Right renal pelvis (tissue), 4 donors: ENCODE results near the gene SNX14. TPM values are rescaled to one million over a fixed set of nuclear protein-coding genes. Genes with fewer than 3 reads are reported as not detected.
"Not testable (repeated sequence)": the region's sequence is repeated elsewhere in the genome, so short reads cannot be mapped to it uniquely, and the experiment has no call there.

ENCODE experiments used
- DNase-seq, 4 donors: peaks; one replicate each; pipeline ENCODE4 v3.0.0-alpha.2; 2013; ENCODE audit warnings: low read depth in 4 of 4, low spot score in 3 of 4, missing footprints in 1 of 4
- polyA plus RNA-seq, 4 donors: library from polyadenylated mRNA; unstranded; fragments of 120-200 nt; gene quantifications; one replicate each; pipeline ENCODE4 v1.2.1, GENCODE V29; 2013; ENCODE audit not compliant: insufficient read length in 4 of 4

Gene SNX14
- polyA plus RNA-seq, 4 donors = 102 to 152 (median 115) TPM

GRCh38 chr6:85592033-85592432 lies 1.6 kb downstream of the SNX14 start:
- DNase-seq = no peak

GRCh38 chr6:85591207-85591606 lies 2.5 kb downstream of the SNX14 start:
- no peak for DNase-seq

DNA sequence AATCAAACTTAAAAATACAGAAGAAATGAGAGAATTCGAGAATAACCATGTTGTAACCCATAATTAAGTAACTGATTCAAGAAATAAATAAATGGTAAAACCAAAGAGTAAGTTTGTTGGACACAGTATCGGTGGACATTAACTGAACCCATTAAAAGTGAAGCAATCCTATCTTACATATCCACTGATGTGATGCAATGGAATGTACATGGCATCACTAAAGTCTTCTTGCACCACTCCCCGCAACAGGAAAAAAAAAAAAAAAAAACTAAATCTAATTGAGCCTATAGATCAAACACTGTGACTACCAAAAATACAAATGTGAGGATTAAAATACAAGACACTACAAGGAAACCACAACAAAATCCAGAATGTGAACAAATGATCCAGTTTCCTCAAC lies 7.9 kb downstream of the SNX14 start:
- DNase-seq = no peak

GRCh38 chr6:85582832-85583231 lies 10.8 kb downstream of the SNX14 start:
- DNase-seq = not testable (repeated sequence)

GRCh38 chr6:85581572-85581971 lies 12.1 kb downstream of the SNX14 start:
- DNase-seq = no peak

- no peak for DNase-seq
These were observed 12.8 kb downstream of the SNX14 start for GRCh38 chr6:85580878-85581267.

GRCh38 chr6:85580118-85580877 lies 13.4 kb downstream of the SNX14 start:
- no peak for DNase-seq

DNA sequence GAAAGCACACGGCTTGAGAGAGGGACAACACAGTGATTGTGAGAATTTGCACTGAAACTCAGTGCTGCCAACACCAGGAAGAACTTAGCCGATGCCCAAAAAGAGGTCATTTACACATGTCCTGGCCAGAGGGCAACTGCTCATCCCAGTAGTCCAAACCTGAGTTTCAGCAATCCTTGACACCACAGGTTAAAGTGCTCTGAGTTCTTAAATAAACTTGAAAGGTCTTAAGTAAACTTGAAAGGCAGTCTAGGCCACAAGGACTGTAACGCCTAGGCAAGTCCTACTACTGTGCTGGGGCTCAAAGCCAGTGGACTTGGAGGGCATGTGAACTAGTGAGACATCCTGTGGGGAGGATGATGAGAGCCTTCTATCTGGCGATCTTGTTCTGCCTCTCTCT lies 14.1 kb downstream of the SNX14 start:
- DNase-seq = no peak

- DNase-seq = no peak
These were observed 17.2 kb downstream of the SNX14 start for GRCh38 chr6:85576476-85576875.

DNA sequence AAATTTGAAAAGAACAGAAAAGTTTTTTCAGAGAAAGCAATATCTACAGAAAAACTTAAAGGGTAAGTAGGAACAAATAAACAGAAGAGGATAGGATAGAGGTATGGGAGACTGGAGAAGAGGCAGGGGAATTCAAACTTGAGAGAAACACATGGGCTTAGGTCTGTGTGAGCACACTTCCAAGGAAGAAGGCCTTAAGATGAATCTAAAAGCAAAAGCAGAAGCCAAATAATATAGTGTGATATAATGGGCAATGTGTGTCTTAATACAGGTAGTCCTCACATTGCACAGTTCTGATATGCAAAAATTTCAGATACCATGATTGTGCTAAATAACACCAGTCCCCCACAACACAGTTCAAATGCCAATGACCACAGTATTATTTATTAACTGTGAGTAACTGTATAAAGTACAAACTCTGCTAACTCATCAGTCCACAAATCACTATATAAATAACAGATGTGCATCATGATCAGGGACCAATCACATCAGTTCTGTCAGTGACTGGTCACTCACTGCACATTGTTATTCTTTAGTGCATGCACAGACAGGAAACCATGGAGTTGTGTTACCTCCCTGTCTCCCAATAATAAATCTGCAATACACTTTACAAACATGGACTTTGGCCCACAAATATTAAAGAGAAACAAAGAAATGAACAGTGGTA lies 18.6 kb downstream of the SNX14 start:
- no peak for DNase-seq

DNA sequence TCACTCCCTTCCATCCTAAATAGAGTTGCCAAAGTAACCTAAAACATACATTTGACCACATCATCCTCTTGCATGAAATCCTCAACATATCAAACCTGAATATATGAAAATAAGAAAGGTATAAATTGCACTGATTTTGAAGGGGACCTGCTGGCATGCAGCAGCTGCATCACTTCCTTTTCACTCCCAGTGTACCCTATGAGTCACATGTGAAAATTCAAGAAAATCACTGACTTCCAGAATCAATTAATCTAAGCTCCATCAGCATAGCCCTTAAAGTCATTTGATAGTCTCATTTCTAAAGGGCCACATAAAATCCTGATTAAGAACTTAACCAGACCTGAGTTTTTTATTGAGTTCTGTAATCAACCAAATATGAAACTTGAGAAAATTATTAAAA lies 24.3 kb downstream of the SNX14 start:
- DNase-seq = no peak

DNA sequence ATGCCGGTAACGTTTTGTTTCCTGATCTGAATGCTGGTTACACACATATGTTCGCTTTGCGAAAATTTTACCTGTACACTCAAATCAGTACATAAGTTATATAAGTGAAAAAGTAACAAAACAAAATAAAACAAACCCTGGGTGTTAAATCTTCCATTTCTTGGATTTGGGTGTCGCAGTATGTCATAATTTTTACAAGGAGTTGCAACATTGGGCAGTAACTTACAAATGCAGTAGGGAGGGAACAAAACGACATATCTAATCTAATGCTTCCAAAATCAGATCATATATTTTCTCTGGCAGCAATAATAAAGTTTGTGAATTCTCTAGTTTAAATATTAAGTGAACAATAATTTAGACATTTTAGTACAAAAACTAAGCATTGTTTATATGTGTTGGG lies 25.2 kb downstream of the SNX14 start:
- no peak for DNase-seq

DNA sequence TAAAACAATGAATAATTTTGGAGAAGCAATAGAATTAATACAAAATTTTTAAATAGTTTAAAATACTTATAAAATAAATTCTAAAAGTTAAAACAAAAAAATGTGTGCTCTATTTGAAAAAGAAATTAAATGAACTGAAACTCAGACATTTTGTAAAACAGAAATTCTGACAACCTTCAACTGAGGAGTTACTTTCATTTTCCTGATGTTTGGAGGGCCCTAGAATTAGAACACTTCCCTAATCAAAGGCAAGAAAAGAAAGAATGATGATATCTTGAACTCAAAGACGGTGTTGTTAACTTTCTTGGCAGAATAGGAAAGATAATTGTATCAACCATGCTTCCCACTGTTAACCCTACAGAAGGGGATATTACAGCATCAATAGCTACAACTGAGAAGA lies 27.9 kb downstream of the SNX14 start:
- no peak for DNase-seq

GRCh38 chr6:85564223-85564622 lies 29.4 kb downstream of the SNX14 start:
- DNase-seq = not testable (repeated sequence)

DNA sequence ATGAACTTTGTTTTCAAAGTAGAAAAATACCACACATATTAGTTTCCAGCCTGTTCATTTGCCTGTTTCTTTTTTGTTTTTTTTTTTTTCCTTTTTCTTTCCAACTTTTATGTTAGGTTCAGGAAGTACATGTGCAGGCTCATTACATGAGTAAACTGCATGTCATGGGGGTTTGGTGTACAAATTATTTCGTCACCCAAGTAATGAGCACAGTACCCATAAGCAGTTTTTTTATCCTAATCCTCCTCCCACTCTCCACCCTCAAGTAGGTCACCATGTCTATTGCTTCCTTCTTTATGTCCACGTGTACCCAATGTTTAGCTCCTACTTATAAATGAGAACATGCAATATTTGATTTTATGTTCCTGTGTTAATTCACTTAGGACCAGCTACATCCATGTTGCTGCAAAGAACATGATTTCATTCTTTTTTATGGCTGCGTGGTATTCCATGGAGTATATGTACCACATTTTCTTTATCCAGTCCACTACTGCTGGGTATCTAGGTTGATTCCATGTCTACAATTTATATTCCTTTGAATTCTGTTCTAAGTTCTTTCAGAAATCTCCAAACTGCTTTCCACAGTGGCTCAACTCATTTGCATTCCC lies 31.8 kb downstream of the SNX14 start:
- no peak for DNase-seq

DNA sequence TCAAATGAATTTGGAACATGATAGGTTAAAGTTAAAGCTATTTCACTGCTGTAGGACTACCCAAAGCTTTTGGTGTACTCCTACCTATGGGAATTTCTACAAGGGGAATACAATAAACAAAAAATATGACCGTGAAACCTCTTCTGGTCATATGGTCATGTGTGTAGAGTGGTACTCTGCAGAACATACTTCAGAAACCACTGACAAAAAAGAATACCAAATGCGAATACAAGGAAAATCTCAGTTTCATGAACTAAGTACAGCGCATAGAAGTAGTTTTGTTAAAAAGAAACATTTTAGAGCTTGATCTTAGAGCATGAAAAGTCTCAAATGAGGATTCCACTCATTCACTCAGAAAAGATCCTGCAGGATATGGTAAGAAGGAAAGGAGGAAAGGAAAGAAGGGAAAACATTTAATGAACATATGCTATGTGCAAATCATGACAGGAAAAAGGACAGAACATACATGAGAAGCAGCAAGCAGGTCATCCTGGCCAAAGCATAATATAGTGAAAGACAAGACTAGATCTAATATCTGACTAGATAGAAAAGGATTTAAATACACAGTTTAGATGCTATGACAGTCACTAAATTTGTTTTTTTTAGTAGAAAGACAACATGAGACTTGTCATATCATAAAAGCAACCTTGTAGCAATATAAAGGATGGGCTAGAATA lies 36.5 kb downstream of the SNX14 start:
- DNase-seq = no peak

DNA sequence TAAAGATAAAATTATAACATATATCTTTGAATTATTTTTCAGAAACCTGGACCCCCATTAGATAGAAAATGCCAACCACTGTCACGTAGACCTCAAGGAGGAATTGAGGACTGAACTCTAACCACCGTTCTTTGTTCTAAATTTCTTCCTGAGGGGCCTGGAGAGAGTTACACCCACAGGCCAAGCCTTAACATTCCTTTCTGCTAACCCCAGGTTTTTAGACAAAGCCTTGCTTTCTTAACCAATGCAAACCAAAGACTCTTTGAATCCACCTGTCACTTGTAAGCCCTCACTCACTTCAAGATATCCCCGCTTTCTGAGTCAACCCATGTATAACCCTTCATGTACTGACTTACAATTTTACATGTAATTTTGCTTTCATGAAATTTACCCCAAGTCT lies 41.0 kb downstream of the SNX14 start:
- no peak for DNase-seq

DNA sequence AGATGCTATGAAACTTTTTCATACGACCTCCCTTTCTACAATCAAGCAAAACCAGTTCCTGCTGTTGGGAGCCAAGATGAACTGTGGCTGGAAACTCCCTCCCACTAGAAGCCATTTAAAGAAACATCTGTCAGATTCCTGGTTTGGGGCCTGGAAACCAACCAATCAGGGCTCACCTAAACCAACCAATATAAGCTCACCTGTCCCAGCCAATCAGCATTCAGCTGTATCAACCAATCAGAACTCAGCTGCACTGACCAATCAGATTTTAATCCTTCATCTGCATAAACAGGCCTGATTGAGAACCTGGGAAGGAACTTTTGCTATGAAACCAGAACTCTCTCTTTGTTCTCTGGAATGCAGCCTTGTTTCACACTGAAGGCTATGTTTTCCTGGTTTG lies 42.4 kb downstream of the SNX14 start:
- DNase-seq = no peak

DNA sequence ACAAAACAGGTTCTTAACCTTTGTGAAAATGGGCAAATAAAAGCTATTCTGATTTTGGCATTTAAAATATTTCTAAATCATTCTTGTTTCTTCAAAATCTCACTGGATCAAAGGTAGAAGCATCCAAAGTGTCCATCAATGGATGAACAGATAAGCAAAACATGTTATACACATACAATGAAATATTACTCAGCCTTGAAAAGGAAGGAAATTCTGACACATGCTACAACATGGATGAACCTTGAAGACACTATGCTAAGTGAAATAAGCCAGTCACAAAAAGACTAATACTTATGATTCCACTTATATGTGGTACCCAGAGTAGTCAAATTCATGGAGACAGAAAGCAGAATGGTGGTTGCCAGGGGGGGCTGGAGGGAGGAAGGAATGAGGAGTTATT lies 45.9 kb downstream of the SNX14 start:
- no peak for DNase-seq

- no peak for DNase-seq
These were observed 48.9 kb downstream of the SNX14 start for GRCh38 chr6:85544776-85545175.

- peak in 1 of 4 donors; percentile 0 for DNase-seq
These were observed 56.6 kb downstream of the SNX14 start for GRCh38 chr6:85537055-85537494.
